ENCODE results near the gene TMED1. TPM values are rescaled to one million over a fixed set of nuclear protein-coding genes. Genes with fewer than 3 reads are reported as not detected.
A peak's percentile ranks its signal among the peaks of the same experiment; 100 is the strongest.
"Not testable (repeated sequence)": the region's sequence is repeated elsewhere in the genome, so short reads cannot be mapped to it uniquely, and the experiment has no call there.

TMED1 gene
- total RNA-seq, 2 donors from 2014 or later, result 9.7 to 15.0 TPM

DNA sequence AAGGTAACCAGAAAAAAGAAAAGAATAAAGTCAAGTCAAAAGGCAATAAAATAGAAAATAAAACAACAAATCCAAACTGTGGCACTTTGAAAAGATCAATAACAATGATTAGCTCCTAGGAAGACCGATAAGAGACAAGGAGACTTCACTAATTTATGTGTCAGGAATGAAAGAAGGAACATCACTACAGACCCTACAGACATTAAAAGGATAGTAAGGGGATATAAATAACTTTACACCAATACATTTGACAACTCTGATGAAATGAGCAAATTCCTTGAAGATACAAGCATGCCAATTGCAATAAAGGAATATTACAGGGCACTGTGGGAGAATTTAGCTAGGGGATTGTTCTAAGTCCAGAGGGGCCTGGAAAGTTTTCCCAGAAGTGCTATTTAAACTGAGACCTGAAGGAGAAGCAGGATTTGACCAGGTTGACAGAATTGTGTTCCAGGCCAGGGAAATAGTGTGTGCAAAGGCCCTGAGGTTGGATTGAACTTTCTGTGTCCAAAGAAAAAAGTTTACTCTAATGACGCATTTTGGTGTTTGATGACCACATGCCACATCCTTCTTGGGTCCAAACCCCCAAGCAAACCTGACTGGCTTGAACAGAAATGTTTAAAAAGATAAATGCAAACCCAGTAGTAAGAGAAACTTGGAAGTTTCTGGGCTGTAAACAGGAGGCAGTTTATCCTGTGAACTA, 10.6 kb upstream of the TMED1 start:
- H3K27ac Mint-ChIP-seq, result no peak overlapping the region
- peaks cover 4 to 6% of the 10 kb centered on the region in 2 donors for H3K9me3 Mint-ChIP-seq
- H3K36me3 Mint-ChIP-seq, result peaks cover 0 to 7% of the 10 kb centered on the region in 2 donors
- ATAC-seq, result no peak
- DNase-seq (ENCODE audit: low spot score in 2 of 2), result no peak

DNA sequence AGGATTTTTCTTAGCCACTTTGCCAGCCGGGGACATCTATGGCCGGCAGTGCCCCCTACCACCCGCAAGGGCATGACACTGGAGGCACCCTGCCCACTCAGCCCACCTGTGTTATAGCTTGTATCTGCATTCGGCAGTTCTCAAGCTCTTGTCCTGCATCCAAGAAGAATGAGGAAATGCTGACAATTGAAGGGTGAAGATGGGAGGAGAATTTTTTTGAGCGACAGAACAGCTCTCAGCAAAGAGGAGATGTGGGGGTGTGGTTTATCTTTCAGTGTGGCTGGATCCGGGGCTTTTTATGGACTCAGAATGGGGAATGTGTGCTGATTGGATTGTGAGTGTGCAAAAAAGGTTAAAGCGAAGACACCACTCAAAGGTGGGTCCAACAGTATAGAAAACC, 6.8 kb upstream of the TMED1 start:
- ATAC-seq, result no peak
- H3K27ac Mint-ChIP-seq, result no peak overlapping the region
- no peak for DNase-seq (ENCODE audit: low spot score in 2 of 2)
- H3K9me3 Mint-ChIP-seq, result peaks cover 4 to 6% of the 10 kb centered on the region in 2 donors
- H3K36me3 Mint-ChIP-seq, result peaks cover 0 to 7% of the 10 kb centered on the region in 2 donors

DNA sequence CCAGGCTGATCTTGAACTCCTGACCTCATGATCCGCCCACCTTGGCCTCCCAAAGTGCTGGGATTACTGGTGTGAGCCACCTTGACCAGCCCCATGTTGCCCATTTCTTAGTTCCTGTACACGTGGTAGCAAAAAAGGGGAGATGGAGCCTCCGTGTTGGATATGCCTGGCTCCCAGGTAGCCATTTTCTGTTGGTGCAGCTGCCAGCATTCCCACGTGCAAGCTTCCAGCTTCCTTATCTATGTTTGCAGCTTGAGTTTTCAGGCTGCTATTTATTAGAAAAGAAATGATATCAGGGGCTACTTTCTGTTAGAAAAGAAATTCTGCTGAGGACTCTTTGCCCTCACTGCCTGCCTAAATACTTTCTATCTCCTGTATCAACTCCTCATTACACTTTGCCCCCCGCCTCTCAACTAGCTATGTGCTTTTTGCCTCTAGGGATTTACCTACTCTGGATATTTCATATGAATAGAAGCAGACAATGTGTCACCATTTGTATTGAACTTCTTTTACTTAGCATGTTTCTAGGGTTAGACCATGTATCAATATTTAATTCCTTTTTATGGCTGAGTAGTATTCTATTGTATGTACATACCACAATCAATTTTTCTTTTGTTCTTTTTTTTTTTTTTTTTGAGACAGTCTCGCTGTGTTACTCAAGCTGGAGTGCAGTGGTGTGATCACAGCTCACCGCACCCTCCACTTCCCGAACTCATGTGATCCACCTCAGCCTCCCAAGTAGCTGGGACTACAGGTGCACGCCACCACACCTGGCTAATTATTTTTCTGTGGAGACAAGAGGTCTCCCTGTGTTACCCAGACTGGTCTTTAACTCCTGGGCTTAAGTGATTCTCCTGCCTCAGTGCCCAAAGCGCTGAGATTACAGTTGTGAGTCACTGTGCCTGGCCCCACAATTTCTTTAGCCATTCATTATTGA, 3.4 kb upstream of the TMED1 start:
- Mint-ChIP-seq H3K27ac (no peak overlapping the region), H3K9me3 (peaks cover 0 to 5% of the 10 kb centered on the region in 2 donors), H3K36me3 (peaks cover 12% of the 10 kb centered on the region in 2 donors)
- no peak for DNase-seq (ENCODE audit: low spot score in 2 of 2)
- ATAC-seq, result no peak

DNA sequence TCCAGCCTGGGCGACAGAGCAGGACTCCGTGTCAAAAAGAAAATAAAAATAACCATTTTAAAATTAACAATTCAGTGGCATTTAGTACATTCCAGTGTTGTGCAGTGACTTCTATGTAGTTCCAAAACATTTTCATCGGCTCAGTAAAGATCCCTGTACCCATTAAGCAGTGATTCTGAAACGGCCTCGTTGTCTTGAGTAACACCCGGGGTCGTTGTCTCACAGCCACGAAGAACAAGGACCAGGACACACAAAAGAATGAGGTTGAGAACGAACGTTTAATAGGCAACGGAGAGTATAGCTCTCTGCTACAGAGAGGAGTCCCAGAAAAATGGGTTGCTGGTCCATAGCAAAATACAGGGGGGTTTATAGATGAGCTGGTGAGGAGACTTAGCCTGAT, 2.4 kb upstream of the TMED1 start:
- ATAC-seq (no peak), DNase-seq (ENCODE audit: low spot score in 2 of 2) (no peak)
- peaks cover 12% of the 10 kb centered on the region in 2 donors for H3K36me3 Mint-ChIP-seq
- H3K27ac Mint-ChIP-seq, result no peak overlapping the region
- peaks cover 0 to 5% of the 10 kb centered on the region in 2 donors for H3K9me3 Mint-ChIP-seq

DNA sequence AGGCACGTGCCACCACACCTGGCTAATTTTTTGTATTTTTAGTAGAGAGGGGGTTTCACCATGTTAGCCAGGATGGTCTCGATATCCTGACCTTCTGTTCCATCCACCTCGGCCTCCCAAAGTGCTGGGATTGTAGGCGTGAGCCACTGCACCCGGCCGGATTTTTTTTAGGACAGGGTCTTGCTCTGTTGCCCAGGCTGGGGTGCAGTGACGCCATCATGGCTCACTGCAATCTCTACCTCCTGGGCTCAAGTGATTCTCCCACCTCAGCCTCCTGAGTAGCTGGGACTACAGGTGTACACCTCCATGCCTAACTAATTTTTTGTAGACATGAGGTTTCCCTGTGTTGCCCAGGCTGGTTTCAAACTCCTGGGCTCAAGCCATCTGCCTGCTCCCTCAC, 1.6 kb upstream of the TMED1 start:
- H3K27ac Mint-ChIP-seq; ATAC-seq; H3K9me3 Mint-ChIP-seq; DNase-seq (ENCODE audit: low spot score in 2 of 2): not testable (repeated sequence)
- H3K36me3 Mint-ChIP-seq, result peaks cover 12% of the 10 kb centered on the region in 2 donors

DNA sequence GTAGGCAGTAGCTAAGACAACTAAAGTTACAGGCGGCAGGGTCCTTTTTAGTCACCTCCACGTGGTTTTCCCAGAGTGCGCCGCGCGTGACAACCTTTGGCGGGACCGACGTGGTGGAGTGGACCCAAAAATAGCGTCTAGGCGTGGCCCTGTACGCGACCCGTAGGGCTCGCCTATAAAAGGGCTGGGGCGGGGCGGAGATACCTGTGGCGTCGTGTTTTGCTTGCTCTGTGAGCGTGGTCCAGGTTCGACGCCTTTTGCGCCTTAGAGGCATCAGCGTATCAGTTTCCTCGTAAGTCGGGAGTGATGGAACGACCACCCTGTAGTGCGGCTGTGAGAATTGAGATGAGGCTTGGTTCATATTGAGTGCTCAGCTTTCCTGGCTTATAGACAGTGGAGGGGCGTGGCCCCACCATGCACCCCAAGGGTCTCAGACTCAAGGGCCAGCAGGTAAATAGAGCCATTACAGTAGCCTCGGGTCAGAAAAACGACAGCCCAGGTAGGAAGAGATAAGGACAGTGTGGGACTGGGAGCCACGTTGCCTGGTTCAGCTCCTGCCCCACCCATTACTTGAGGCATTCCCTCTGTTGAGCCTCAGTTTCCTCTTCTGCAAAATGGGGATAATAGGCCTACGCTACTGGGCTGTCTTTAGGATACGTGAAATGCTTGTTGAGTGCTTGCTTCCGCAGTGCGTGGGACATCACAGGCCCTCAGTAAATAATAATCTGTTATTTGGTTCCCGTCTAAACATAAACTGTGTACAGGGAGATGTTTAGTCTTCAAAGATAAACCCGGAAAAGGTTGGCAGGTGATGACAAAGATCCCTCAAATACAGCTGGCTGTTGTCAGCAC, 693 bp upstream of the TMED1 start:
- Mint-ChIP-seq H3K36me3 (peaks cover 12% of the 10 kb centered on the region in 2 donors), H3K27ac (peak overlapping the region; percentile 98 to 99), H3K9me3 (peaks cover 0 to 5% of the 10 kb centered on the region in 2 donors)
- DNase-seq (ENCODE audit: low spot score in 2 of 2) (peak; percentile 83 to 87), ATAC-seq (peak; percentile 52 to 53)

DNA sequence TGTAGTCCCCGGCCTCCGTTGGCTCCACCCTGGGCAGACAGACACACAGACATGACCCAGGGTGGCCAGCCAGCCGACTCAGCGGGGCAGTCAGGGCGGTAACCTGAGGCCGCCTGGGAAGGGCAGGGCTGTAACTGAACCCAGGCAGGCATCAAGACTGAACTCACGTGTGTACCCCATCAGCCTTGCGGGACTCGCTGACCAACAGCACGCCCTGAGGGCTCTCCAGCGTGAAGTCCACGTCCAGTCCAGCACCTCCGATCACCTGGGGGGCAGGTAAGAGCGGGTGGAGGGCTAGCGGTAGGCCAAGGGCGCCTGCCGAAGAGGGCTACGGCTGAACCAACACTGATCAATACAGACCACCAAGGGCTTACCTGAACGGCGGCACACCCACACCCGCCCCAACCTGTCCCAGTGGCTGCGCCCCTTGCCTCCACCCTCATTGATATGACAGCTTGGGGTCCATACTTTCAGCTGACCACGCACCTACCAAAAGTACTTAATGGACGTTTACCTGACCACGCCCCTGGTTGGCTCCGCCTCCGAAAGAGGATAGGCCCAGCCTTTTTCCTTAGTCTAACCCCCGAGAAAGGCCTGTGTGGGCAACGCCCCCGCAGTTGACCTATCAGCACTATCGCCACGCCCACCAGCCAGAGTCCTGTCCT, 791 bp downstream of the TMED1 start:
- ATAC-seq (no peak), DNase-seq (ENCODE audit: low spot score in 2 of 2) (no peak)
- H3K36me3 Mint-ChIP-seq, result peaks cover 12% of the 10 kb centered on the region in 2 donors
- peak overlapping the region; percentile 98 to 99 for H3K27ac Mint-ChIP-seq
- peaks cover 0 to 5% of the 10 kb centered on the region in 2 donors for H3K9me3 Mint-ChIP-seq

DNA sequence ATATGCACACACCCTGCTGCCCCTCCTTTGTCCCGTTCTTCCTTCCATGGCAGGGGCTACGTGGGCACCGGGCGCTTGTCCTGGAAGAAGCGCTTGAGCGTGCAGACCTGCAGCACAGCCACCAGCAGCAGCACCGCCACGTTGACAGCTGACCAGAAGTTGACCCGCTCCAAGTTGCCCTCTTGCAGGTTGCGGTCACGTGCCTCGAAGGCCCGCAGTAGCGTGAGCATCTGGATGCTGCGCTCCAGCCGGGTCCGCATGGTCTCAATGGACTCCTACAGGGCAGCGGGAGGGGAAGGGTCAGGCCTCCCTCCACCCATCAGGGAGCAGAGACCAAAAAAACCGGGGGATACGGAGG, 3.1 kb downstream of the TMED1 start:
- H3K36me3 Mint-ChIP-seq, result peaks cover 12% of the 10 kb centered on the region in 2 donors
- H3K9me3 Mint-ChIP-seq, result peaks cover 0 to 5% of the 10 kb centered on the region in 2 donors
- ATAC-seq (no peak), DNase-seq (ENCODE audit: low spot score in 2 of 2) (no peak)
- H3K27ac Mint-ChIP-seq, result peak overlapping the region in 1 of 2 donors; percentile 59

DNA sequence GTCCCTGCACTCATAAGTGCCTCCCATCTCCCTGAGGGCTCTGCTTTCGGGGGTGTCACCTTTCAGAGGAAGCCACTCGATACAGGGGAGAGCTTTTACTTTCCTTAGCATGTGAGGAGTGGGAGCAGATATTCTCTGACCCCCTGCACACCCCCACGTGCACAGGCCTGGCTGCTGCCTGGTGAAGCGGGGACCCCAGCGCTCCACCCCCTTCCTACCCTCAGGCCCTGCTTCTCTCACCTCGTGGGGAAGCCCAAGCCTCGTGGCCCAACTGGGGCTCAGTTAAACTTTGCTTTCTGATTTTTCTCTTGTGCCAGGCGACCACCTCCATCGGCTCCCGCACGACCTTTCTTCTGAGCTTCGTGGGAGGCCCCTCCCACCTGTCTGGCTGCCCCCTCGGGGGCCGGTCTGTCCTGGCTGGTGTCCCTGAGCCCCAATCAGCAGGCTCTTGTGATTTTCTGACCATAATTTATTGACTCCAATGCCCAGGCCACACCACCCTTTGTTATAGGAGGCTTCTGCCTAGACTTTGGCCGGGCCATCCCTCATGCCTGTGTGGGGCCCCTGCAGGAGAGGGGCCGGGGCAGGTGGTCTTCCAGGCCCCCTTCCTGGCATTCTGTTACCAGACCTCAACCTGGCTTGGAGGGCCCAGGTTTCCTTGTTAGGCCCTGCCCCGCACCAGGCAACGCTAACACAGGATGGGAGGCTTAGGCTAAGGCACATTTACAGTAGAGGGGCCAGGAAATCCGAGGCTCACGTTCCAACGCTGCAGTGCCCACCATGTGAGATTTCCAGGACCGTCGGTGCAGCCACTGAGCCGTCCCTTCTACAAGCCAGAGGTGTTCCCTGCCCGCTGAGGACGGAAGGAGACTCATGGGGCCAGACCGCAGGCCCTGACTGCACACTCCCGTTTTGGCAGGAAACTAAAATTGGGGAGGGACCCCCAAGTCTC, 3.7 kb downstream of the TMED1 start:
- ATAC-seq (no peak), DNase-seq (ENCODE audit: low spot score in 2 of 2) (no peak)
- peak overlapping the region; percentile 44 to 59 for H3K27ac Mint-ChIP-seq
- H3K36me3 Mint-ChIP-seq, result peaks cover 12% of the 10 kb centered on the region in 2 donors
- H3K9me3 Mint-ChIP-seq, result peaks cover 0 to 5% of the 10 kb centered on the region in 2 donors

DNA sequence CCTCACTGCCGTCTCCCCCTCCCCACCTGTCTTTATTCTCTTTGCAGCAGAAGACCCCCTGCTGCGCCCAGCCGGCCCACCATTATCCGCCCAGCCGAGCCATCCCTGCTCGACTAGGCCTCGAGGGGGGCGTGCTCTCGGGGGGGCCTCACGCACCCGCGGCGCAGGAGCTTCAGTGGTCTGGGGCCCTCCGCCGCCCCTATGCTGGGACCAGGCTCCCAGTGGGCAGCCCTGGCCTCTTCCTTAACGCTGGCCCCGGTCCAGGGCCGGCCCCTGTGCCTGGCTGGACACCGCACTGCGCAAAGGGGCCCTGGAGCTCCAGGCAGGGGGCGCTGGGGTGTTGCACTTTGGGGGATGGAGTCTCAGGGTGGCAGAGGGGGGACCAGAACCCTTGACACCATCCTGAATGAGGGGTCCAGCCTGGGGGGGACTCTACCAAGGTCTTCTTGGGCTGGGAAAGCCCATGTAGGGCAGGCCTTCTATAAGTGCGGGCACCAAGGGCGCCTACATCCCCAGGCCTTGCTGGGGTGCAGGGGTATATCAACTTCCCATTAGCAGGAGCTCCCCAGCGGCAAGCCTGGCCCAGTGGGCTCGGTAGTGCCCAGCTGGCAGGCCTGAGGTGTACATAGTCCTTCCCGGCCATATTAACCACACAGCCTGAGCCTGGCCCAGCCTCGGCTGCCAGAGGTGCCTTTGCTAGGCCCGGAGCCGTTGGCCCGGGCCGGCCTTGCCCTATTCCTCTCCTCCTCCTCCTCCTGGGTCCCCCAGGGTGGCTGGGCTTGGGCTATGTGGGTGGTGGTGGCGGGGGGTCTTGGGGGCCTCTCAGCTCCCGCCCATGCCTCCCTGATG, 4.9 kb downstream of the TMED1 start:
- no peaks in the 10 kb centered on the region for H3K9me3 Mint-ChIP-seq
- H3K36me3 Mint-ChIP-seq, result peaks cover 2% of the 10 kb centered on the region in 2 donors
- no peak for DNase-seq (ENCODE audit: low spot score in 2 of 2)
- no peak for ATAC-seq
- H3K27ac Mint-ChIP-seq, result no peak overlapping the region

DNA sequence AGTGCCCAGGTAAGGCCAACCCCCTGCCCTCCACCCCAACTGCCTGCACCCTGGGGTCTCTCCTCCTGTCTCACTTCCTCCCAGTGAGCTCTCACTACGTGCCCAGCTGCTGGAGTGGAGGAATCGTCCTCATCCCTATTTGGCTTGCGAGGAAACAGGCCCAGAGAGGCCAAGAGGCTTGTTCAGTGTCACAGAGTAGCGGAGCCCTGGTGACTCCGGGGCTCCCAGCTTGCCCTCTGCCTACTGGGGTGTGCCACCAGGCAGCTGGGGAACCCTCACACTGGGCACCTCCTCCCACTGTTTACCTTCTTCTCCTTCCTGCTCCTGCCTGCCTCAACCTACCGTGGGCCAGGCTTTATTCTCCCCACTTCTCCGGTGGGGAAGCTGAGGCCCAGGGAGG, 5.6 kb downstream of the TMED1 start:
- DNase-seq (ENCODE audit: low spot score in 2 of 2) (no peak), ATAC-seq (no peak)
- Mint-ChIP-seq H3K9me3 (no peaks in the 10 kb centered on the region), H3K36me3 (no peaks in the 10 kb centered on the region), H3K27ac (peak overlapping the region; percentile 37 to 61)

DNA sequence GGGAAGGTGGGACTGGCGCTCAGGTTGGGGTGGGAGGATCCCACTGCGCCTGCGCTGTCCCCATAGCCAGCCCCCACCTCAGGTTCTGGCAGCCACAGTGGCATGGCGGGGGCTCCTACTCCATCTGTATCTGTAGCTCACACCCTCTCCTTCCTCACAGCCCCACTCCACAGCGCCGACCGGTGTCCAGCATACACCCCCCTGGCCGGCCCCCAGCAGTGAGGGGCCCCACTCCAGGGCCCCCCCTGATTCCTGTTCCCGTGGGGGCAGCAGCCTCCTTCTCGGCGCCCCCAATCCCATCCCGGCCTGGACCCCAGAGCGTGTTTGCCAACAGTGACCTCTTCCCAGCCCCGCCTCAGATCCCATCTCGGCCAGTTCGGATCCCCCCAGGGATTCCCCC, 6.0 kb downstream of the TMED1 start:
- H3K9me3 Mint-ChIP-seq, result no peaks in the 10 kb centered on the region
- ATAC-seq, result peak in 1 of 2 donors; percentile 11
- DNase-seq (ENCODE audit: low spot score in 2 of 2), result no peak

DNA sequence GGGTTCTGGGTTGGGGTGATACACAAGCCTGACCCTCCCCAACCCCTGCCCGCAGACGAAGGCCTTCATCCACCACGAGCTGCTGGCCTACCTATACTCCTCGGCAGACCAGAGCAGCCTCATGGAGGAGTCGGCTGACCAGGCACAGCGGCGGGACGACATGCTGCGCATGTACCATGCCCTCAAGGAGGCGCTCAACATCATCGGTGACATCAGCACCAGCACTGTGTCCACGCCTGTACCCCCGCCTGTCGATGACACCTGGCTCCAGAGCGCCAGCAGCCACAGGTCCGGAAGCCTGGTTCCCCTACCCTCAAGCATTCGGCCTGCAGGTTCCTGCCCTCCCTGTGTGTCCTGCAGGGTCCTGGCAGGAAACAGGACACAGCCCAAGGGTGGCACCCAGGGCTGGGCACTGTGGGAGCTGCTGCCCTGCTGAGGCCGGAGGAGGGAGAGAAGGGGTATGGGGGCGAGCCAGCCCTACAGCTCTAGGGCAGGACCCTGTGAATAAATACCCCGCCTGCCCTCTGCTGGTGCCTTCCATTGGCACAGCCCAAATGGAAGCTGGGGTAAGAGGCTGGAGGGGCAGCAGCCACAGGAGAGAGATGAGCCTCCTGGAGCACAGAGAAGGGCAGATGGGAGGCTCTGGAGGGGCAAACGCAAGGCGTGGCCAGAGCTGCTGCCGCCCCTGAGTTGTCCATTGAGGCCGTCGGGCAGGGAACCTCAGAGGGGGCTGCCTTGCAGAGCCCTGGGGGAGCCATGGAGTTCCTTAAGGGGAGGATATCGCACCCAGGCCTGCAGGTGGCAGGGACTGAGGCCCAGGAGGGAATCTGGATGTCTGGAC, 6.8 kb downstream of the TMED1 start:
- no peaks in the 10 kb centered on the region for H3K9me3 Mint-ChIP-seq
- no peak for DNase-seq (ENCODE audit: low spot score in 2 of 2)
- ATAC-seq, result peak; percentile 17 to 39
- no peaks in the 10 kb centered on the region for H3K36me3 Mint-ChIP-seq
- H3K27ac Mint-ChIP-seq, result peak overlapping the region; percentile 50 to 61

More for the DNA sequence above, 6.0 kb downstream of the TMED1 start:
- Mint-ChIP-seq H3K27ac (peak overlapping the region; percentile 50 to 61), H3K36me3 (no peaks in the 10 kb centered on the region)

DNA sequence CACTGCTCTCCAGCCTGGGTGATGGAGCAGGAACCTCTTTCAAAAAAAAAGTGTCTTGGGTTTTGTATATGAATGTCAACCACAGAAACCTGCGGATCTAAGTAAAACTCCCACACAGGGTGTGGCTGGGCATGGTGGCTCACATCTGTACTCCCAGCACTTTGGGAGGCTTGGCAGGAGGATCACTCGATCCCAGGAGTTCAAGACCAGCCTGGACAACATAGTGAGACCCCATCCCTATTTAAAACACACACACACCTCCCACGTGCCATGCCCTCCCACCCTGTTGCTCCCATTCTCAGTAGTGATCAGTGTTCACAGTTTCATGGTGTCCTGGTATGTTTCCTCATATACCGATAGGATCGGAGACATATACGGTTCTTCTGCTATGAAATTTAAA, 9.2 kb downstream of the TMED1 start:
- no peaks in the 10 kb centered on the region for H3K9me3 Mint-ChIP-seq
- ATAC-seq (no peak), DNase-seq (ENCODE audit: low spot score in 2 of 2) (no peak)
- H3K27ac Mint-ChIP-seq, result peak overlapping the region in 1 of 2 donors; percentile 33
- H3K36me3 Mint-ChIP-seq, result no peaks in the 10 kb centered on the region

All from activated naive CD4-positive, alpha-beta T cell treated with anti-CD3 and anti-CD28 coated beads, Interleukin-2, amount 50 U/mL, for 72 hours (primary cell).